Astrocyte (in vitro differentiated cells and primary cell): ENCODE results near the gene MAN1C1.
"Not testable (repeated sequence)": the region's sequence is repeated elsewhere in the genome, so short reads cannot be mapped to it uniquely, and the experiment has no call there.

Experiments
- CTCF ChIP-seq: IDR thresholded peaks from 2 replicates; pipeline ENCODE4 v1.5.1; 2011; ENCODE audit warnings: low read depth, mild to moderate bottlenecking, inconsistent platforms, low read length, moderate library complexity; ENCODE audit not compliant: insufficient read depth
- EZH2 ChIP-seq: IDR thresholded peaks from 2 replicates; pipeline ENCODE4 v1.6.1; 2012; ENCODE audit warnings: mild to moderate bottlenecking, low read length, inconsistent platforms; ENCODE audit not compliant: insufficient read depth

GRCh38 chr1:25596641-25597040, 19.9 kb upstream of the MAN1C1 start:
- TF ChIP-seq CTCF, EZH2: not testable (repeated sequence)
